Measurements from ENCODE around the gene ELF1. TPM values are rescaled to one million over a fixed set of nuclear protein-coding genes. Genes with fewer than 3 reads are reported as not detected.

ELF1 gene
- total and polyA plus RNA-seq, 2 experiments from 2014 or later, result 7.0 to 12.7 TPM

DNA sequence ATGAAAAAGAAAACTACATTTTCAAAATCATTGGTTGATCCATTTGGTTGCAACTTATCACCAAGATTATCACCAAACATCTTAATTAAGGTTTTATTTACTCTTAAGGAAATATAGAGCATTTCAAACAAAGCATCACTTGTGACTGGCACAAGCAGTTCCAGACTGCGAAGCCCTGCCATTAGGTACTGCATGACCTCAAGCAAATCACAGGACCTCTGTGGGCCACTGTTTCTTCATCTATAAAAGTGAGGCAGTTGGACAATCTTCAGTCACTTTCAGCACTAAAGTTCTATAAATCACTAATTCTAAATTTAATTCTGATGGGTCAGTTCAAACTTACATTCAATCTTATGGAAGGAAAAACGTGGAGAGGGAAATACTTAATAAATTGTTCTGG is 2.0 kb downstream of the ELF1 start:
- Histone ChIP-seq H3K4me2 (no peak overlapping the region), H2AFZ (no peak overlapping the region), H3F3A (replicated peaks; ENCODE audit: low read depth) (no peaks in the 10 kb centered on the region), H3K9me2 (ENCODE audit: insufficient read depth) (no peaks in the 10 kb centered on the region), H3K4me1 (ENCODE audit: insufficient read depth) (peaks cover 51% of the 10 kb centered on the region), H3K27me3 (ENCODE audit: insufficient read depth) (no peaks in the 10 kb centered on the region), H3K27ac (ENCODE audit: low read depth) (no peak overlapping the region), H3K36me3 (ENCODE audit: insufficient read depth) (no peaks in the 10 kb centered on the region), H4K20me1 (replicated peaks; ENCODE audit: insufficient read depth) (no peaks in the 10 kb centered on the region), H3K4me3 (no peak overlapping the region), H3K79me2 (replicated peaks; ENCODE audit: insufficient read depth) (0 out of 2 replicates have a peak, but pooled peaks cover 3% of the 10 kb centered on the region)
- no peaks in the 10 kb centered on the region for H3K27me3 Mint-ChIP-seq (ENCODE audit: insufficient read depth, low read depth, poor library complexity)
- TF ChIP-seq, protein P1, sequence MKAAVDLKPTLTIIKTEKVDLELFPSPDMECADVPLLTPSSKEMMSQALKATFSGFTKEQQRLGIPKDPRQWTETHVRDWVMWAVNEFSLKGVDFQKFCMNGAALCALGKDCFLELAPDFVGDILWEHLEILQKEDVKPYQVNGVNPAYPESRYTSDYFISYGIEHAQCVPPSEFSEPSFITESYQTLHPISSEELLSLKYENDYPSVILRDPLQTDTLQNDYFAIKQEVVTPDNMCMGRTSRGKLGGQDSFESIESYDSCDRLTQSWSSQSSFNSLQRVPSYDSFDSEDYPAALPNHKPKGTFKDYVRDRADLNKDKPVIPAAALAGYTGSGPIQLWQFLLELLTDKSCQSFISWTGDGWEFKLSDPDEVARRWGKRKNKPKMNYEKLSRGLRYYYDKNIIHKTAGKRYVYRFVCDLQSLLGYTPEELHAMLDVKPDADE (IDR thresholded peaks at IDR 0.05), result no peak
- TF ChIP-seq STAT1 (IDR thresholded peaks at IDR 0.05; ENCODE audit: unreplicated experiment) (no peak), ZNF114 (CRISPR knock-in tag; IDR thresholded peaks at IDR 0.05) (no peak), POLR2AphosphoS5 (IDR thresholded peaks at IDR 0.05; ENCODE audit: low read depth) (no peak)
- H3K4me3 Mint-ChIP-seq, result no peak overlapping the region
- no peaks in the 10 kb centered on the region for H3K9me3 Mint-ChIP-seq
- ATAC-seq, result no peak
- H3K4me1 Mint-ChIP-seq, result peaks cover 45% of the 10 kb centered on the region
- H3K27ac Mint-ChIP-seq, result no peak overlapping the region
- H3K36me3 Mint-ChIP-seq (ENCODE audit: low read depth), result no peaks in the 10 kb centered on the region
- no peak for DNase-seq (ENCODE audit: low spot score)

DNA sequence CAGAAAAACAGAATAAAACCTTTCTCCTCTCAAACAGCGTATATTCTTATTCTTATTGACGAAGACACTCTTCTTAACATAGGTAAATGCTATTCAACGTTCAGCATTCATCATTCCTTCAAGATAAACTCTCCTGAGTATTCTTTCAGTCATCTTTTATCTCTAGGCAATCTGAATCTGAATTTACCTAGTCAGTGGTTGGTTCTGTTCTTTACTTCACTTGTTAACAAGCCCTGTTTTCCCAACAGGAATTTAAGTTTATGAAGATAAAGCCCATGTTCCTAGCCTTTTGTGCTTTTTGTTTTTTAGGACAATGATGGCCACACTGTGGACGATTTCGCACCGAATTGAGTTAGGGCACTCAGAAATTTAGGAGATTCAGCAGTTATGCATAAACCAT is 3.2 kb downstream of the ELF1 start:
- Mint-ChIP-seq H3K27ac (no peak overlapping the region), H3K4me3 (no peak overlapping the region), H3K4me1 (peaks cover 36% of the 10 kb centered on the region), H3K36me3 (ENCODE audit: low read depth) (no peaks in the 10 kb centered on the region), H3K9me3 (no peaks in the 10 kb centered on the region), H3K27me3 (ENCODE audit: insufficient read depth, low read depth, poor library complexity) (no peaks in the 10 kb centered on the region)
- Histone ChIP-seq H3K27ac (ENCODE audit: low read depth) (peak overlapping the region; percentile 33; the same call in 1 of the 2 replicates), H3K27me3 (ENCODE audit: insufficient read depth) (no peaks in the 10 kb centered on the region), H4K20me1 (replicated peaks; ENCODE audit: insufficient read depth) (no peaks in the 10 kb centered on the region), H2AFZ (no peak overlapping the region), H3K79me2 (replicated peaks; ENCODE audit: insufficient read depth) (0 out of 2 replicates have a peak, but pooled peaks cover 3% of the 10 kb centered on the region), H3K4me3 (no peak overlapping the region), H3K9me2 (ENCODE audit: insufficient read depth) (no peaks in the 10 kb centered on the region), H3K36me3 (ENCODE audit: insufficient read depth) (no peaks in the 10 kb centered on the region), H3F3A (replicated peaks; ENCODE audit: low read depth) (no peaks in the 10 kb centered on the region), H3K4me1 (ENCODE audit: insufficient read depth) (peaks cover 43% of the 10 kb centered on the region), H3K4me2 (peak overlapping the region; percentile 18; the same call in 1 of the 2 replicates)
- no peak for DNase-seq (ENCODE audit: low spot score)
- ATAC-seq, result peak; percentile 47; the same call in 2 of the 3 replicates
- no peak for TF ChIP-seq POLR2AphosphoS5 (IDR thresholded peaks at IDR 0.05; ENCODE audit: low read depth)
- no peak for TF ChIP-seq ZNF331 (CRISPR knock-in tag; IDR thresholded peaks at IDR 0.05; ENCODE audit: low read depth)
- TF ChIP-seq, protein P2, sequence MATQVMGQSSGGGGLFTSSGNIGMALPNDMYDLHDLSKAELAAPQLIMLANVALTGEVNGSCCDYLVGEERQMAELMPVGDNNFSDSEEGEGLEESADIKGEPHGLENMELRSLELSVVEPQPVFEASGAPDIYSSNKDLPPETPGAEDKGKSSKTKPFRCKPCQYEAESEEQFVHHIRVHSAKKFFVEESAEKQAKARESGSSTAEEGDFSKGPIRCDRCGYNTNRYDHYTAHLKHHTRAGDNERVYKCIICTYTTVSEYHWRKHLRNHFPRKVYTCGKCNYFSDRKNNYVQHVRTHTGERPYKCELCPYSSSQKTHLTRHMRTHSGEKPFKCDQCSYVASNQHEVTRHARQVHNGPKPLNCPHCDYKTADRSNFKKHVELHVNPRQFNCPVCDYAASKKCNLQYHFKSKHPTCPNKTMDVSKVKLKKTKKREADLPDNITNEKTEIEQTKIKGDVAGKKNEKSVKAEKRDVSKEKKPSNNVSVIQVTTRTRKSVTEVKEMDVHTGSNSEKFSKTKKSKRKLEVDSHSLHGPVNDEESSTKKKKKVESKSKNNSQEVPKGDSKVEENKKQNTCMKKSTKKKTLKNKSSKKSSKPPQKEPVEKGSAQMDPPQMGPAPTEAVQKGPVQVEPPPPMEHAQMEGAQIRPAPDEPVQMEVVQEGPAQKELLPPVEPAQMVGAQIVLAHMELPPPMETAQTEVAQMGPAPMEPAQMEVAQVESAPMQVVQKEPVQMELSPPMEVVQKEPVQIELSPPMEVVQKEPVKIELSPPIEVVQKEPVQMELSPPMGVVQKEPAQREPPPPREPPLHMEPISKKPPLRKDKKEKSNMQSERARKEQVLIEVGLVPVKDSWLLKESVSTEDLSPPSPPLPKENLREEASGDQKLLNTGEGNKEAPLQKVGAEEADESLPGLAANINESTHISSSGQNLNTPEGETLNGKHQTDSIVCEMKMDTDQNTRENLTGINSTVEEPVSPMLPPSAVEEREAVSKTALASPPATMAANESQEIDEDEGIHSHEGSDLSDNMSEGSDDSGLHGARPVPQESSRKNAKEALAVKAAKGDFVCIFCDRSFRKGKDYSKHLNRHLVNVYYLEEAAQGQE (IDR thresholded peaks at IDR 0.05; ENCODE audit: unreplicated experiment), result no peak
- TF ChIP-seq NANOG (IDR thresholded peaks at IDR 0.05; ENCODE audit: borderline replicate concordance), result no peak
- TF ChIP-seq EZH2phosphoT487 (IDR thresholded peaks at IDR 0.05; ENCODE audit: unreplicated experiment), result no peak
- TF ChIP-seq, protein P1 (IDR thresholded peaks at IDR 0.05), result no peak
- TF ChIP-seq EZH2 (IDR thresholded peaks at IDR 0.05; ENCODE audit: low read depth, unreplicated experiment), result no peak
- TF ChIP-seq, protein P3, sequence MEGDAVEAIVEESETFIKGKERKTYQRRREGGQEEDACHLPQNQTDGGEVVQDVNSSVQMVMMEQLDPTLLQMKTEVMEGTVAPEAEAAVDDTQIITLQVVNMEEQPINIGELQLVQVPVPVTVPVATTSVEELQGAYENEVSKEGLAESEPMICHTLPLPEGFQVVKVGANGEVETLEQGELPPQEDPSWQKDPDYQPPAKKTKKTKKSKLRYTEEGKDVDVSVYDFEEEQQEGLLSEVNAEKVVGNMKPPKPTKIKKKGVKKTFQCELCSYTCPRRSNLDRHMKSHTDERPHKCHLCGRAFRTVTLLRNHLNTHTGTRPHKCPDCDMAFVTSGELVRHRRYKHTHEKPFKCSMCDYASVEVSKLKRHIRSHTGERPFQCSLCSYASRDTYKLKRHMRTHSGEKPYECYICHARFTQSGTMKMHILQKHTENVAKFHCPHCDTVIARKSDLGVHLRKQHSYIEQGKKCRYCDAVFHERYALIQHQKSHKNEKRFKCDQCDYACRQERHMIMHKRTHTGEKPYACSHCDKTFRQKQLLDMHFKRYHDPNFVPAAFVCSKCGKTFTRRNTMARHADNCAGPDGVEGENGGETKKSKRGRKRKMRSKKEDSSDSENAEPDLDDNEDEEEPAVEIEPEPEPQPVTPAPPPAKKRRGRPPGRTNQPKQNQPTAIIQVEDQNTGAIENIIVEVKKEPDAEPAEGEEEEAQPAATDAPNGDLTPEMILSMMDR (conservative IDR thresholded peaks at IDR 0.05; ENCODE audit: low read depth in 2 of 2), result no peak
